OCI-LY1 (cell line): ENCODE measurements around the gene SLAMF1.

Experiments used
- EZH2 ChIP-seq: fragments of 200-600 bp; sonication (generic), shearing (Covaris generic); IDR thresholded peaks from 2 replicates; pipeline ENCODE4 v1.8.0; 2017; ENCODE audit warnings: borderline replicate concordance, mixed run types, mild to moderate bottlenecking, antibody characterized with exemption, low read length, moderate library complexity, mixed read lengths
- TF ChIP-seq, protein P1 (sequence below): fragments of 200-600 bp; sonication (generic), shearing (Covaris generic); IDR thresholded peaks from 2 replicates; pipeline ENCODE4 v1.5.1; 2017; ENCODE audit warnings: mild to moderate bottlenecking, antibody characterized with exemption, low read length, moderate library complexity, mixed read lengths

DNA sequence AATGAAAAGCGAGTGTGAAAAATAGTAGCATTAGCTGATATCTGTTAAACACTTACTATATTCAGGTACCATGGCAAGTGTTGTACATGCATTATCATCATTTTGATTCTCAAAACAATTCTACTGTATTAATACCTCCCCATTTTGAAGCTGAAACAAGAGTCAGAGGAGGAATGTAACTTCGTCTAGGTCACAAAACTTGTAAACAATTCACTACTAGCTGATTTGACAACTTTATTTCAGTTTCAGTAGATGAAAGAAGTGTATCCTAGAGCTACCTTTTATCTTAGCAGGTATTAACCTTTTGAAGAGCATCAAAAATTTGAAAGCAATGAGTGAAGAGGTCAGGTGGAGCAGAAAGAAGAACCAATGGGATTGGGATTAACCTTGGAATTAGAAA lies 69.2 kb downstream of the SLAMF1 start:
- TF ChIP-seq, protein P1, sequence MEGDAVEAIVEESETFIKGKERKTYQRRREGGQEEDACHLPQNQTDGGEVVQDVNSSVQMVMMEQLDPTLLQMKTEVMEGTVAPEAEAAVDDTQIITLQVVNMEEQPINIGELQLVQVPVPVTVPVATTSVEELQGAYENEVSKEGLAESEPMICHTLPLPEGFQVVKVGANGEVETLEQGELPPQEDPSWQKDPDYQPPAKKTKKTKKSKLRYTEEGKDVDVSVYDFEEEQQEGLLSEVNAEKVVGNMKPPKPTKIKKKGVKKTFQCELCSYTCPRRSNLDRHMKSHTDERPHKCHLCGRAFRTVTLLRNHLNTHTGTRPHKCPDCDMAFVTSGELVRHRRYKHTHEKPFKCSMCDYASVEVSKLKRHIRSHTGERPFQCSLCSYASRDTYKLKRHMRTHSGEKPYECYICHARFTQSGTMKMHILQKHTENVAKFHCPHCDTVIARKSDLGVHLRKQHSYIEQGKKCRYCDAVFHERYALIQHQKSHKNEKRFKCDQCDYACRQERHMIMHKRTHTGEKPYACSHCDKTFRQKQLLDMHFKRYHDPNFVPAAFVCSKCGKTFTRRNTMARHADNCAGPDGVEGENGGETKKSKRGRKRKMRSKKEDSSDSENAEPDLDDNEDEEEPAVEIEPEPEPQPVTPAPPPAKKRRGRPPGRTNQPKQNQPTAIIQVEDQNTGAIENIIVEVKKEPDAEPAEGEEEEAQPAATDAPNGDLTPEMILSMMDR = no peak
- no peak for TF ChIP-seq EZH2
